GM18511 (cell line): ENCODE results near the gene CPEB3.
"Not testable (repeated sequence)": the region's sequence is repeated elsewhere in the genome, so short reads cannot be mapped to it uniquely, and the experiment has no call there.

Experiments
- ATAC-seq: cut with Tn5 transposase; IDR thresholded peaks from one replicate; pipeline ENCODE4 v1.9.1; 2021; ENCODE audit warnings: mild to moderate bottlenecking, moderate library complexity; ENCODE audit not compliant: unreplicated experiment

Gene CPEB3

GRCh38 chr10:92290837-92291615 is at the start of gene CPEB3, which contains the start of gene MARCHF5:
Gene CPEB3, minus strand, starts transcription at chr10:92291078. Its CDS starts 50,728 bp downstream, at chr10:92240350.
Gene MARCHF5, plus strand, starts transcription at chr10:92291167. Its CDS starts 328 bp downstream, at chr10:92291495.
- ATAC-seq = peak; percentile 99

GRCh38 chr10:92329927-92330326 is 39.0 kb upstream of the CPEB3 start:
- ATAC-seq = not testable (repeated sequence)

GRCh38 chr10:92328993-92329392 is 38.1 kb upstream of the CPEB3 start:
- no peak for ATAC-seq

- no peak for ATAC-seq
Measured at GRCh38 chr10:92327445-92328433, 36.9 kb upstream of the CPEB3 start.

- no peak for ATAC-seq
Measured at GRCh38 chr10:92323079-92323478, 32.2 kb upstream of the CPEB3 start.

GRCh38 chr10:92316610-92317009 is 25.7 kb upstream of the CPEB3 start:
- ATAC-seq = no peak

- ATAC-seq = no peak
Measured at GRCh38 chr10:92313750-92314149, 22.9 kb upstream of the CPEB3 start.

- ATAC-seq = no peak
Measured at GRCh38 chr10:92309272-92309671, 18.4 kb upstream of the CPEB3 start.

- ATAC-seq = no peak
Measured at GRCh38 chr10:92305133-92306072, 14.5 kb upstream of the CPEB3 start.

- ATAC-seq = no peak
Measured at GRCh38 chr10:92304061-92304460, 13.2 kb upstream of the CPEB3 start.

GRCh38 chr10:92303096-92303495 is 12.2 kb upstream of the CPEB3 start:
- ATAC-seq = no peak

- no peak for ATAC-seq
Measured at GRCh38 chr10:92298487-92298886, 7.6 kb upstream of the CPEB3 start.

GRCh38 chr10:92291921-92292845 is 1.3 kb upstream of the CPEB3 start:
- no peak for ATAC-seq

GRCh38 chr10:92291616-92291865 is 663 bp upstream of the CPEB3 start:
- peak; percentile 11 for ATAC-seq

- peak; percentile 19 for ATAC-seq
Measured at GRCh38 chr10:92290076-92290836, 622 bp downstream of the CPEB3 start.

- no peak for ATAC-seq
Measured at GRCh38 chr10:92284112-92284704, 6.7 kb downstream of the CPEB3 start.

GRCh38 chr10:92278996-92279696 is 11.7 kb downstream of the CPEB3 start:
- ATAC-seq = no peak

GRCh38 chr10:92274071-92274470 is 16.8 kb downstream of the CPEB3 start:
- no peak for ATAC-seq
